Mesenchymal stem cell (in vitro differentiated cells and primary cell): Measurements from ENCODE around the gene AAGAB.

Experiments
- DNase-seq: peaks from one replicate; pipeline ENCODE4 v3.0.0-alpha.2; 2013
- H2AFZ ChIP-seq: one replicate; pipeline ENCODE4 v1.6.1; 2013; ENCODE audit warnings: low read depth, mild to moderate bottlenecking, control low read depth, inconsistent platforms, low read length, moderate library complexity
- H2AK5ac ChIP-seq: 2 replicates; pipeline ENCODE4 v1.6.1; 2013; ENCODE audit warnings: low read length, moderate library complexity, mild to moderate bottlenecking, inconsistent platforms; ENCODE audit not compliant: severe bottlenecking
- H2BK120ac ChIP-seq: one replicate; pipeline ENCODE4 v1.6.1; 2013; ENCODE audit warnings: low read depth, mild to moderate bottlenecking, inconsistent platforms, low read length, moderate library complexity
- H2BK12ac ChIP-seq, 2 experiments: one replicate each; pipeline ENCODE4 v1.6.1; 2013; ENCODE audit warnings: inconsistent platforms in 2 of 2, low read length in 2 of 2, mild to moderate bottlenecking in 2 of 2, moderate library complexity in 2 of 2, control low read depth in 1 of 2
- H2BK15ac ChIP-seq: one replicate; pipeline ENCODE4 v1.6.1; 2013; ENCODE audit warnings: mild to moderate bottlenecking, low read depth, inconsistent platforms; ENCODE audit not compliant: poor library complexity, severe bottlenecking
- H2BK5ac ChIP-seq: 2 replicates; pipeline ENCODE4 v1.6.1; 2013; ENCODE audit warnings: low read depth, mild to moderate bottlenecking, low read length, control low read depth, inconsistent platforms; ENCODE audit not compliant: poor library complexity, severe bottlenecking
- H3K14ac ChIP-seq, 2 experiments: one replicate each; pipeline ENCODE4 v1.6.1; 2013; ENCODE audit warnings: inconsistent platforms in 2 of 2, low read length in 2 of 2, control low read depth in 1 of 2, mild to moderate bottlenecking in 1 of 2, moderate library complexity in 1 of 2
- H3K18ac ChIP-seq, 2 experiments: one replicate each; pipeline ENCODE4 v1.6.1; 2013; ENCODE audit warnings: inconsistent platforms in 2 of 2, low read length in 2 of 2, control low read depth in 1 of 2, low read depth in 1 of 2, mild to moderate bottlenecking in 1 of 2
- H3K23ac ChIP-seq, 2 experiments: one replicate each; pipeline ENCODE4 v1.6.1; 2013; ENCODE audit warnings: inconsistent platforms in 2 of 2, low read length in 2 of 2, mild to moderate bottlenecking in 2 of 2, moderate library complexity in 2 of 2, control low read depth in 1 of 2
- H3K27ac ChIP-seq: 2 replicates; pipeline ENCODE4 v1.5.1; 2013; ENCODE audit warnings: mild to moderate bottlenecking, moderate library complexity, low read length, control low read depth, inconsistent platforms; ENCODE audit not compliant: poor library complexity, severe bottlenecking
- H3K27me3 ChIP-seq, 2 experiments: 2 replicates each; pipeline versions ENCODE4 v1.6.1 to v1.7.0; 2013; ENCODE audit warnings: low read length in 2 of 2, mild to moderate bottlenecking in 2 of 2, moderate library complexity in 2 of 2, control low read depth in 1 of 2, inconsistent platforms in 1 of 2; ENCODE audit not compliant: control insufficient read depth in 1 of 2, insufficient read depth in 1 of 2
- H3K36me3 ChIP-seq, 2 experiments: 2 replicates each; pipeline versions ENCODE4 v1.6.1 to v1.7.0; 2013; ENCODE audit warnings: low read length in 2 of 2, control low read depth in 1 of 2, inconsistent platforms in 1 of 2, low read depth in 1 of 2, mild to moderate bottlenecking in 1 of 2; ENCODE audit not compliant: insufficient read depth in 2 of 2, control insufficient read depth in 1 of 2
- H3K4ac ChIP-seq, 2 experiments: one replicate each; pipeline ENCODE4 v1.6.1; 2013; ENCODE audit warnings: inconsistent platforms in 2 of 2, low read length in 2 of 2, mild to moderate bottlenecking in 2 of 2, moderate library complexity in 2 of 2, control low read depth in 1 of 2, low read depth in 1 of 2
- H3K4me1 ChIP-seq: 2 replicates; pipeline ENCODE4 v1.6.1; 2013; ENCODE audit warnings: low read depth, low read length, control low read depth; ENCODE audit not compliant: control insufficient read depth, insufficient read depth
- H3K4me2 ChIP-seq: 2 replicates; pipeline ENCODE4 v1.6.1; 2013; ENCODE audit warnings: low read length, mild to moderate bottlenecking, inconsistent platforms; ENCODE audit not compliant: poor library complexity, severe bottlenecking
- H3K4me3 ChIP-seq, 2 experiments: 2 replicates each; pipeline versions ENCODE4 v1.5.1 to v1.7.0; 2013; ENCODE audit warnings: low read length in 2 of 2, mild to moderate bottlenecking in 2 of 2, control low read depth in 1 of 2, low read depth in 1 of 2; ENCODE audit not compliant: insufficient read depth in 1 of 2
- H3K79me1 ChIP-seq: replicated peaks from 2 replicates; pipeline ENCODE4 v1.6.1; 2013; ENCODE audit warnings: mild to moderate bottlenecking, control low read depth, low read length, inconsistent platforms; ENCODE audit not compliant: poor library complexity, severe bottlenecking
- H3K9ac ChIP-seq: 2 replicates; pipeline ENCODE4 v1.7.0; 2013; ENCODE audit warnings: mild to moderate bottlenecking, low read length, moderate library complexity
- H3K9me3 ChIP-seq: 2 replicates; pipeline ENCODE4 v1.7.0; 2013; ENCODE audit warnings: mild to moderate bottlenecking, low read length; ENCODE audit not compliant: control insufficient read depth
- H4K8ac ChIP-seq: one replicate; pipeline ENCODE4 v1.6.1; 2013; ENCODE audit warnings: inconsistent platforms, mild to moderate bottlenecking, low read length, moderate library complexity
- H4K91ac ChIP-seq: one replicate; pipeline ENCODE4 v1.6.1; 2013; ENCODE audit warnings: mild to moderate bottlenecking, low read length, inconsistent platforms
- WGBS: methylation state at CpG from one replicate; pipeline ENCODE4 v1.1.7; 2013; ENCODE audit warnings: mixed read lengths; 5-methylcytosine and 5-hydroxymethylcytosine counted together

Gene AAGAB

GRCh38 chr15:67179411-67179995 is 75.0 kb downstream of the AAGAB start:
- Histone ChIP-seq H2BK15ac (no peak overlapping the region), H3K79me1 (peaks cover 8% of the 10 kb centered on the region), H3K9me3 (no peaks in the 10 kb centered on the region), H3K4me3 (no peak overlapping the region), H3K18ac (peak overlapping the region; percentile 34 to 90), H3K23ac (peak overlapping the region in 1 of 2 experiments; percentile 38), H3K4me1 (peaks cover 38% of the 10 kb centered on the region), H3K36me3 (peaks cover 31 to 76% of the 10 kb centered on the region in 2 experiments), H4K8ac (peak overlapping the region; percentile 45), H3K9ac (no peak overlapping the region), H4K91ac (peak overlapping the region; percentile 8), H2BK5ac (no peak overlapping the region), H2AFZ (no peak overlapping the region), H3K27ac (peak overlapping the region; percentile 77), H3K27me3 (no peaks in the 10 kb centered on the region), H3K4me2 (no peak overlapping the region), H2BK12ac (peak overlapping the region; percentile 2 to 63), H2AK5ac (peak overlapping the region; percentile 71), H3K4ac (peak overlapping the region in 1 of 2 experiments; percentile 63), H3K14ac (peak overlapping the region in 1 of 2 experiments; percentile 97), H2BK120ac (no peak overlapping the region)
- no peak for DNase-seq
- WGBS: 91% methylated on average over 9 of the region's 9 CpGs

GRCh38 chr15:67178569-67179210 is 75.8 kb downstream of the AAGAB start:
- Histone ChIP-seq H2BK12ac (peak overlapping the region in 1 of 2 experiments; percentile 72), H2AK5ac (peak overlapping the region; percentile 90), H3K36me3 (peaks cover 33 to 79% of the 10 kb centered on the region in 2 experiments), H4K91ac (peak overlapping the region; percentile 70), H2AFZ (no peak overlapping the region), H3K4me1 (peaks cover 44% of the 10 kb centered on the region), H3K27me3 (no peaks in the 10 kb centered on the region), H3K18ac (peak overlapping the region; percentile 85 to 90), H3K79me1 (peaks cover 8% of the 10 kb centered on the region), H3K4me2 (no peak overlapping the region), H4K8ac (no peak overlapping the region), H3K14ac (no peak overlapping the region), H3K9ac (peak overlapping the region; percentile 59), H3K23ac (no peak overlapping the region), H3K4ac (peak overlapping the region; percentile 32 to 68), H2BK120ac (no peak overlapping the region), H3K9me3 (no peaks in the 10 kb centered on the region), H2BK5ac (no peak overlapping the region), H3K4me3 (no peak overlapping the region), H3K27ac (peak overlapping the region; percentile 77), H2BK15ac (no peak overlapping the region)
- DNase-seq: peak; percentile 98
- 6% methylated on average over 11 of the region's 11 CpGs for WGBS

- Histone ChIP-seq H3K4me3 (no peak overlapping the region), H3K36me3 (peaks cover 40 to 89% of the 10 kb centered on the region in 2 experiments), H3K27me3 (no peaks in the 10 kb centered on the region), H2BK120ac (peak overlapping the region; percentile 84), H2AK5ac (peak overlapping the region; percentile 90), H4K91ac (peak overlapping the region; percentile 70), H3K18ac (peak overlapping the region; percentile 40 to 85), H3K4me2 (no peak overlapping the region), H3K4ac (peak overlapping the region; percentile 32 to 68), H3K14ac (no peak overlapping the region), H2BK5ac (no peak overlapping the region), H3K4me1 (peaks cover 42% of the 10 kb centered on the region), H2BK12ac (peak overlapping the region; percentile 72 to 76), H3K79me1 (peaks cover 12% of the 10 kb centered on the region), H3K9me3 (no peaks in the 10 kb centered on the region), H4K8ac (peak overlapping the region; percentile 67), H3K27ac (peak overlapping the region; percentile 64), H2AFZ (no peak overlapping the region), H3K23ac (no peak overlapping the region), H2BK15ac (no peak overlapping the region), H3K9ac (peak overlapping the region; percentile 59)
- peak; percentile 89 for DNase-seq
- WGBS: 47% methylated on average over 6 of the region's 6 CpGs
Observed at GRCh38 chr15:67177752-67178151, 76.7 kb downstream of the AAGAB start.

GRCh38 chr15:67176195-67176971 is 78.1 kb downstream of the AAGAB start:
- no peak overlapping the region for H3K23ac ChIP-seq
- H4K91ac ChIP-seq: peak overlapping the region; percentile 70
- H3K4me2 ChIP-seq: no peak overlapping the region
- peaks cover 42 to 91% of the 10 kb centered on the region in 2 experiments for H3K36me3 ChIP-seq
- peak overlapping the region; percentile 25 for H2AK5ac ChIP-seq
- H3K27ac ChIP-seq: no peak overlapping the region
- H2BK15ac ChIP-seq: peak overlapping the region; percentile 56
- H3K9ac ChIP-seq: no peak overlapping the region
- H3K4ac ChIP-seq: peak overlapping the region; percentile 34 to 82
- peak; percentile 26 for DNase-seq
- H3K14ac ChIP-seq: no peak overlapping the region
- WGBS: 68% methylated on average over 14 of the region's 14 CpGs
- no peaks in the 10 kb centered on the region for H3K27me3 ChIP-seq
- no peaks in the 10 kb centered on the region for H3K9me3 ChIP-seq
- no peak overlapping the region for H2BK5ac ChIP-seq
- peak overlapping the region; percentile 62 to 90 for H3K18ac ChIP-seq
- peaks cover 13% of the 10 kb centered on the region for H3K79me1 ChIP-seq
- peaks cover 40% of the 10 kb centered on the region for H3K4me1 ChIP-seq
- no peak overlapping the region for H2BK120ac ChIP-seq
- no peak overlapping the region for H2AFZ ChIP-seq
- no peak overlapping the region for H3K4me3 ChIP-seq
- peak overlapping the region; percentile 56 to 66 for H2BK12ac ChIP-seq
- H4K8ac ChIP-seq: peak overlapping the region; percentile 66
